Measurements from ENCODE around the gene TNFSF15.

TNFSF15 gene

DNA sequence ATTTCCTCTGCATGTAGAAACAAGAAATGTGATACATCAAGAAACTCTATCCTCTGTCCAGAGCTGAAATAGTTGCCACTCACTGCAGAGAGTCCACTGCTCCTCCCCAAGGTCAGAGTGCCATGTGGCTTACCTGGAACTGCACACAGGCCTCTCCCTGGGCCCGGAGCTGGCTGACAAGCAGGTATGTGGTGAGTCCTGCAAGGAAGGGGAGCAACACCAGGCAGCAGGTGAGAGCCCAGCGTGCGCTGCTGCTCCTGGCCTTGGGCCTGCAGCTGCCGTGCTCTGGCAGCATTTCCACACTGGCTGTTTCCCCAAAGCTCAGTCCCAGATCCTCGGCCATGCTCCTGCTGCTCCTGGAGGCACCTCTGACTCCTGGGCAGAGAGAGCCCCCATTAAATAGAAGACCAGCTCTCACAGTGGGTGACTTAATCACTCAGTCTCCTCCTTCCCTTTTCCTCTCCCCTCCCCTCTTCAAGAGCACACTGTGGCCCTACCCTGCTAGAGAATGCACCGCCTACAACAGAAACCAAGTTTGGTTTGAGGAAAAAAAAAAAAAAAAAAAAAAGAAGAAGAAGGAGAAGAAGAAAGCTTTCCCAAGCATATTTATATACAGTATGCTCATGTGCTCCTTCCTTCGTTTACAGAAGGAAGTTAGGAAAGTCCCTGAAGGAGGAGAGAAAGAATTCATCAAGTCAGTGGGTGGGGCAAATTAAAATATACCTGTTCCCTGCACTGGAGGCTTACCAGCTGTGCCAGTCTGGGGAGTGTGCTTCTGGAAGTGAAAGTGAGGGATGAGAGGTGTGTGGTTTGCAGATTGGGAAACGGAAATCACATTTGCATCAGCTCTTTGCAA lies at the start of gene TNFSF15:
Gene TNFSF15, minus strand, starts transcription at position 370 of the 856 bp plus-strand sequence. Its CDS starts 27 bp downstream, at position 343.
- no peak for DNase-seq (ENCODE audit: low read depth in 2 of 2)

DNA sequence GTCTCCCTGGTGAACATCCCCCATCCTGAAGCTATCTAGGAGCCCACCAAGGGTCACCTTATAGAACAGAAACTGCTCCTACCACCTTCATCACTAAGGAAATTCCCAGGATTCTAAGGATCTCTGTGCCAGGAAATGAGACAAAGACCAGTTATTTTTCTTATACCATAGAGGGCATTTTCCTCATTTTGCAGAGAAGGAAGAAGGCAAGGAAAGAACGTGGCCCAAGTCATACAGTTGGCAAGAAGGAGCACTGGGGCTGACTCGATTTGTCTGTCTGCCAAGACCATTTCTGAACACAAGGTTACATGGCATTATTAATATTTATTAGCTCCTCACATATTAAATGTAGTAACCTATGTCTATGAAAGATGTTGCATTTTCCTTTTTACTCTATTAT lies 49.6 kb upstream of the TNFSF15 start:
- DNase-seq (ENCODE audit: low read depth in 2 of 2), result no peak

DNA sequence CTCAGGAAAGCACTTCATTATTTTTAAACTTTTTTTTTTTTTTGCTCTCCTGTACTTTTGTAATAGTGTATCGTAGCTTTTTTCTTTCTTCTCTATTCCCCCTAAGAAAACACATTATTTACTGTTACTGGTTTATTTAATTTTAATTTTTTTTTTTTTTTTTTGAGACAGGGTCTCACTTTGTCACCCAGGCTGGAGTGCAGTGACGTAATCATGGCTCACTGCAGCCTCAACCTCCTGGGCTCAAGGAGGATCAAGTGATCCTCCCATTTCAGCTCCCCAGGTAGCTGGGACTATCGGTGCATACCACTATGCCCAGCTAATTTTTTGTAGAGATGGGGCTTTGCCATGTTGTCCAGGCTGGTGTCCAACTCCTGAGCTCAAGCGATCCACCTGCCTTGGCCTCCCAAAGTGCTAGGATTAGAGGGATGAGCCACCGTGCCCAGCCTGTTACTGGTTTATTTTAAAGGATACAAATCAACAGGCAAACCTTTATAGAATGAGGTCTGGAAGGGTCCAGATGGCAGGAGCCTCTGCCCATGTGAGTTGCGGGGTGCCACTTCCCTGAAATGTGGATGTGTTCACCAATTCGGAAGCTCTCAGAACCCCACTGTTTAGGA lies 49.0 kb upstream of the TNFSF15 start:
- no peak for DNase-seq (ENCODE audit: low read depth in 2 of 2)

DNA sequence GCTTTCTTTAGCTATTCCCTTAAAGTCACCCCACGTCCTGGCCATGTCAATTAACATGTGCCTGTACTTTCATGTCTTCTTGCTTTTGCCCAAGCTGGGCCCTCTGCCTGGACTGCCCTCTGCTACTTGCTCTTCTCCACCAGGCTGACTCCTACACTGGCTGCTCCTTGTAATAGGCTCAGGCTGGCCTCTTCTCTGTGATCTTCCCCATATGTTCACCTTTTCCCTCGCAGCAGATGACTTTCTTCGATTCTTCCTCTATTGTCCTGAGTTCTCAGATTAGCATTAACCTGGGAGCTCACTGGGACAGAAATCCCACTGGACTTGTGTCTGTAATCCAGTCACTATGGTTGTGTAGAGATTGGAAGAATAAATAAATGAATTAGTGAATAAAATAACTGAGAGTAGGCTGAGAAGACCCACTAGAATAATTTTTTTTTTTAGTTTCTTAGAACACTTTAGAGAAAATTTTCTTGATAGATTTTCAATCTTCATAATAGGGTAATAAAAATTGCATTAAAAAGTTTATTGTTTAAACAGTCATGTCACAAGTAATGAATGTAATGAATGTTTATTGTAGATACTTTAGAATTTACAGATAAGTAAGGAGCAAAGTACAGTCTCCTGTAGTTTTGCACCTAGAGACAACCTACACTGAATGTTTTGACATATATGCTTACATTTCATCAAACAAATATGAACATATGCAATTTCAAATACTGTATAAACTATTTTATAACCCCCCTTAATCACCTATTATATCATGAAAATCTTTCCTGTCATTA lies 47.4 kb upstream of the TNFSF15 start:
- DNase-seq (ENCODE audit: low read depth in 2 of 2), result no peak

DNA sequence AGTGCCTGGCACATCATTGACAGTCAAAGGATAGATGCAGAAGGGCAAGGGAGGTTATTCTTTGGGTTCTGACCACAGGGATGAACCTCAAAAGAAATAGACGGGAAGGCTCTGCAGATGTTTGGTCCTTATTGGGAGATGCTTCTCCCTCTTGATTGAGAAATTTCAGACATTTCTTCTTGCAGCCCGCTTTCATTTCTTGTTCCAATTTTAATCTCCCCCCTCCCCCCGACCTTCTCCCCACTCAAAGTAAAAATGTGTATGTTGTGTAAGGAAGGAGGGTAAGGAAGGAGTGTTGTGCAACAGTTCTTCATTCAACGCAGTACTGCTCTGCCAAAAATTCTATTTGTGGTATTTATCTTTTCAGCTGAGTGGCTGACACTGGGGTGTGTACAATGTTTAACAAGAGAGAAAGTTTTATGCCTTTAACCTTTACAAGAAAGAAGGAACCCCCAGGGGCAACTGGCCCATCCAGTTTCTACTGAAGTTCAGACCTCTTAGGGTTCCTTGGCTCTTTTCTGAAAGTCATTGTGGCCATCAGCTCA lies 46.3 kb upstream of the TNFSF15 start:
- DNase-seq (ENCODE audit: low read depth in 2 of 2), result no peak

DNA sequence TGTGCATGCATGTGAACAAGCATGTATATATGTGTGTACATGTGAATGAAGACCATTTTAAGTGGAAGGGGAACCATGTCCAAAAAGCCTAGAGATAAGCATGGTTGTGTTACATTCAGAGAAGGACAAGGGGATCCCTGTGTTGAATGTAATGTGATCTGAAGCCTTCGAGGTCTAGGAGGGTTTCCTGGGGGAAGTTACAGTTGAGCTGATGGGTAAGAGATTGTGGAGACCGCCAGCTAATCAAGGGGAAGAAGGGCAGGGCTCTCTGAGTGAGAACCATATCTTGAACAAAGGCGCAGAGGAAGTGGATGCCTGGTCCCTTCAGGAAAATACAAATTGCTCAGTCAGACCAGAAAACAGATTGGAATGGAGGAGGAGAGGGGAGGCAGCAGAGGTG lies 45.5 kb upstream of the TNFSF15 start:
- no peak for DNase-seq (ENCODE audit: low read depth in 2 of 2)

DNA sequence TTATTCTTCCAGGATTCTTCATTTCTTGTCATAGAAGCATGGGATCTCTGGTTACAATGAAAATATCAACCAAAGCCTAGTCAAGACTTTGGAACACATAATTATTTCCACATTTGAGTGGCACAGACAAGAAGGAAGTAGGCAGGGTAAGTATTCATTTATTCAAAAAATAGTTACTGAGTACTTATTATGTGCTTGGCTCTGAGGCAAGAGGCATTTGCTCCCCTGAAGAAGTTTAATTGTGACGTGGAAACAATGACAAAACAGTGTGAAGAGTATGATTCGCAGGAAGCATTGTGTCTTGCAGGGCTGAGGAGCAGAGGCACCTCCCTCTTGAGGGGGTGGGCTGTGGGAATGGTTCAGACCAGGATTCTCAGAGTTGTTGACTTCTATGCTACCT lies 45.0 kb upstream of the TNFSF15 start:
- no peak for DNase-seq (ENCODE audit: low read depth in 2 of 2)

DNA sequence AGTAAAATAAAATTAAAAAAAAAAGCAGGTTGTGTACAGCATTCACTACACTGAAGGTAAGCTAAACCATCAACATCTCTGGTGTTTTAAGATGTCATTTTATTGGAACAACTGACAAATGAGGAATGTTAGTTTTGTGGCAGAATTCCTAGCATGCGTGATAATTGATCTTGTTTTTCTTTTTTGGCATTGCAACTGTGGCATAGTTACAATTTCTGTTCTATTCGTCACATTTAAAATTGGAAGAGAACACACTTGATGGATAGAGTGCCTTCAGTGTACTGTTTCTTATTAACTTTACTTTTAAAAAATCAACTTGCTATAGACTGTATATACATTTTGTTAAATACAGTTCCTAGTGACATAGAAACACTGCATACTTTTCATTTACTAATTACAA lies 43.6 kb upstream of the TNFSF15 start:
- no peak for DNase-seq (ENCODE audit: low read depth in 2 of 2)

DNA sequence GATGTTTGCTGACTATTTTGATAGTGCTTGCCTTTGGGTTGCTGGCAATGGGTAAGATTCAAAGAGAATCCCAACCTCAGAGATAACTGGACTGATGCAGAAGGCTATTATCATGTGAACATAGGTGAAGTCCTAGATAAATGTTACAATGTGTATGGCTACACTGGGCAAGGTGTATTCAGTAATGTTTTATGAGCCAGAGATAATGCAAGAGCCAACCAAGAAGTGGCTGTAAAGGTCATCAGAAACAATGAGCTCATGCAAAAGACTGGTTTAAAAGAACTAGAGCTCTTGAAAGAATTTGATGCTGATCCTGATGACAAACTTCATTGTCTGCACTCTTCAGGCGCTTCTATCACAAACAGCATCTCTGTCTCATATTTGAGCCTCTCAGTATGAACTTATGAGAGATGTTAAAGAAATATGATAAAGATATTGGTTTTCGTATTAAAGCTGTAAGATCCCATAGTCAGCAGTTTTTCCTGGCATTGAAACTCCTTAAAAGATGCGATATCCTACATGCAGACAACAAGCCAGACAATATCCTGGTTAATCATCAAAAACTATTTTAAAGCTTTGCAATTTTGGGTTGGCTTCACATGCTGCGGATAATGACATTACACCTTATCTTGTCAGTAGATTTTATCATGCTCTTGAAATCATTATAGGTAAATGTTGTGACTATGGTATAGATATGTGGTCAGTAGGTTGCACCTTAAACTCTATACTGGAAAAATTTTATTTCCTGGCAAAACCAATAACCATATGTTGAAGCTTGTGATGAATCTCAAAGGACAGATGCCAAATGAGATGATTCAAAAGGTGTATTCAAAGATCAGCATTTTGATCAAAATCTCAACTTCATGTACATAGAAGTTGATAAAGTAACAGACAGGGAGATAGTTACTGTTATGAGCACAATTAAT lies 41.9 kb upstream of the TNFSF15 start:
- DNase-seq (ENCODE audit: low read depth in 2 of 2), result no peak

DNA sequence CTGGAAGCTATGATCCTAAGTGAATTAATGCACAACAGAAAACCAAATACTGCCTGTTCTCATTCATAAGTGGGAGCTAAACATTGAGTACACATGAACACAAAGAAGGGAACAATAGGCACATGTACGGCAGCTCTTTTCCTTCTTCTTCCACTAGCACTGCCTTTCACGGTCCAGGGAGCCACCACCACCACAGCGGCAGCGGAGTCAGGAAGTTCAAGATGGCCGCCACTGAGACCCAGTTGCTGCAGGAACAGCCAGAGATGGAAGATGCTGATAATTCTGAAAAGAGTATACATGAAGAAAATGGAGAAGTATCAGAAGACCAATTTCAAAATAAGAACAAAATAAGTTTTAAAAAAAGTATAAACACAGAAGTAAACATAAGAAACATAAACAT lies 39.5 kb upstream of the TNFSF15 start:
- DNase-seq (ENCODE audit: low read depth in 2 of 2), result no peak

DNA sequence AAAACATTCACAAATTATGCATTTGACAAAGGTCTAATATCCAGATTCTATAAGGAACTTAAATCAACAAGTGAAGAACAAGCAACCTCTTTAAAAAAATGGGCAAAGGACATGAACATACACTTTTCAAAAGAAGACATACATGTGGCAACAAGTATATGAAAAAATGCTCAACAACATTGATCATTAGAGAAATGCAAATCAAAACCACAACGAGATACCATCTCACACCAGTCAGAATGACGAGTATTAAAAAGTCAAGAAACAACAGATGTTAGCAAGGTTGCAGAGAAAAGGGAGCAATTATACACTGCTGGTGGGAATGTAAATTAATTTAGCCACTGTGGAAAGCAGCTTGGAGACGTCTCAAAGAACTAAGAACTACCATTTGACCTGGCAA lies 38.9 kb upstream of the TNFSF15 start:
- no peak for DNase-seq (ENCODE audit: low read depth in 2 of 2)

DNA sequence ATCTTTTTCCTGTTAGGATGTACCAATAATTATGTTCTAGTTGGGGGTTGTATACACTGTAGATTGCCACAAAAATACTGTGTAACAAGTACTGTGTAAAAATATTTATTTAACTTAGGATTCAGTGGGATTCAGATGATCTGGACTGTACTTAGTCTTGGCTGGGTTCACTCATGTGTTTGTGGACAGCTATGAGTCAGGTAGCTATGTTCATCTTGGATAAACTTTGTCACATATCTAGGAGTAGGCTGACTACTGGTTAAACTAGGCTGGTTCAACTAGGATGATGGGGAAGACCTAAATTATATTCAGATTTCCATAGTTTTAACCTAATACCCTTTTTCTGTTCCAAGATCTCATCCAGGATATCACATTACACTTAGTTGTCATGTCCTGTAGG lies 32.1 kb upstream of the TNFSF15 start:
- DNase-seq (ENCODE audit: low read depth in 2 of 2), result no peak

DNA sequence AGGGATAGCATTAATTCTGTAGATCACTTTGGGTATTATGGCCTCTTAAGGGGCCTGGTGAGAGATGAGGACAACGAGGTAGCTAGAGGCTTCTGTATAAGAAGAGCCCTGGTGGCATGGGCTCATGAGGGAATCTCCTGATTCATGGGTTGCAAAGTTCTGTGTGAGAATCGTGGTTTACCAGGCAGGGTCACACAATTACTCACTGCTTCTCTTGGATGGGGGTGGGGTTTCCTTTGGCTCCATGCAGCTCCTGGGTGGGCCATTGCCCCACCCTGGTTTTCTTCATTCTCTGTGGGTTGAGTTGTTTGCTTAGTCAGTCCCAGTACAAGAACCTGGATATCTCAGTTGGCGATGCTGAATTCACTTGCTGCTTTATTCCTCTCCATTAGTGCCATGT lies 30.9 kb upstream of the TNFSF15 start:
- peak in 1 of 2 donors; percentile 3 for DNase-seq (ENCODE audit: low read depth in 2 of 2)

DNA sequence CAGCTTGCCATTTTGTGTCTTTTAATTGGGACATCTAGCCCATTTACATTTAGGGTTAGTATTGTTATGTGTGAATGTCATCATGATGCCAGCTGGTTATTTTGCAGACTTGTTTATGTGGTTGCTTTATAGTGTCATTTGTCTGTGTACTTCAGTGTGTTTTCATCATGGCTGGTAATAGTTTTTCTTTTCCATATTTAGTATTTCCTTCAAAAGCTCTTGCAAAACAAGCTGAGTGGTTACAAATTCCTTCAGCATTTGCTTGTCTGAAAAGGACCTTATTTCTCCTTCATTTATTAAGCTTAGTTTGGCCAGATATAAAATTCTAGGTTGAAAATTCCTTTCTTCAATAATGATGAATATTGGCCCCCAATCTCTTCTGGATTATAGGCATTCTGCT lies 28.5 kb upstream of the TNFSF15 start:
- no peak for DNase-seq (ENCODE audit: low read depth in 2 of 2)

DNA sequence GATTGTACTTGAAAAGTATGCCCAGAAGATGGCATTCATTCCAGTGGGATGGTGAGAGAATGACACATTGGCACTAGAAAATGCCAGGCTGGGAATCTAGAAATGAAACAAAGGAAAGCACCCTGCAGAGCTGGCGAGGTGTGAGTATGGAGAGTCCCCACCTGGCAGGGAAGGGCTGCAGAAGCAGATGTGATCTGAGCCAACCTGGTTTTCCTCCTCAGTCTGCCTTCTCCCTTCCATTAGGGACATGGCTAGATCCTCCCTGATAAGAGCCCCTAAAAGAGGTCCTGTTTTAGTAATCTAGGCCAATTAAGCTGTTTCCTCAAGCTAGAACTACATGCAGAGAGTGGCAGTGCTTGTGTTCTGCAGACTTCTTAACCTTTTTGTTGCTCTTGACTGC lies 24.7 kb upstream of the TNFSF15 start:
- DNase-seq (ENCODE audit: low read depth in 2 of 2), result no peak

DNA sequence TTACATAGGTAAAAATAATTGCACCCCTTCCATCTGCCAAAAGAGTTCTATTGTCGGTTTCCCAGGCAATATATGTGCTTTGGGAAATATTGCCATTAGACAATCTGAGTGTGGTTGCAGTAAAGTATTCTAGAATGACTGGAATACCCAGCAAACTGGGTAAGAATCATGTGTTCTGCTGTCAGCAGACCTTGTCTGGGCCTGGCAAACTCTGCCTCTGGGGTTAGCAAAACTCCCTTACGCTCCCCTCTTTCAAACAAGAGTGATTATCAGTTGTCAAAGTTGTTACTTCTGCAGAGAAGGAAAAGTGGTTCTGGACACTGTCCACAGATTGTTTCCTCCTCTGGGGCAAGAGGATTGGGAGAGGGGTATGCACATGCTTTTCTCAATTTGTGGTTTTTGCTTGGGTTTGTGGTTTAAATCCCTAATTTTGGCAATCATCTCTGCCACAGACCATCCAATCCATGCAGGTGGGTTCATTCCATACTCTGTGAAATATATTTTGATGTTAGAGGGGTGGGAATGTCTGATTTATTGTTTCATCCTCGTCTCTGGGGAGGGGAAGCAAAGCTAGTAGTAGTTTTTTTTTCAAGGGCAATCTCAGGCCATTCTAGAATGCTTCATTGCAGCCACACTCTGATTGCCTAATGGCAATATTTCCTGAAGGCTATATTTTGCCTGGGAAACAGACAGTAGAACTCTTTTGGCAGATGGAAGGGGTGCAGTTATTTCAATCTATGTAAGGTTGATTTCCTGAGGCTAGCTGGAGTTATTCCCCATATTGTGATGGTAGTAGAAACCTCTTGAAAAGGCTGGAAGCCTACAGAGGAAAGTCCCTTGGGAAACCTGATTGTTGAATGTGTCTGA lies 24.0 kb upstream of the TNFSF15 start:
- DNase-seq (ENCODE audit: low read depth in 2 of 2), result no peak

DNA sequence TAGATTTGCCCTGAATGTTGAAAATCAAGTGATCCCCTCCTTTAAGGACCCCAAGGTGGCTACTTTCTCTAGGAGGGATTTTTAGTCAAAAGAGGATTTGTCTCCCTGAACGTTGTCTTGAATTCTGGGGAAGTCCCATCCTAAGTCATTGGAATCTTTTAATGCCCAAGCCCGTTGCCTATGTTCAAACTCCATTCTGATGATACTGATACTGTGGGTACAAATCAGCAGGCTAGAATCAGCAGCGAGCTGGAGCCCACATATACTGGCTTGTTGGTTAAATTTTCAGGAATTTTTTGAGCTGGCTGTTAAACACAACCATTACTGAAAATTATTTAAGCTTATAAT lies 22.4 kb upstream of the TNFSF15 start:
- DNase-seq (ENCODE audit: low read depth in 2 of 2), result no peak

DNA sequence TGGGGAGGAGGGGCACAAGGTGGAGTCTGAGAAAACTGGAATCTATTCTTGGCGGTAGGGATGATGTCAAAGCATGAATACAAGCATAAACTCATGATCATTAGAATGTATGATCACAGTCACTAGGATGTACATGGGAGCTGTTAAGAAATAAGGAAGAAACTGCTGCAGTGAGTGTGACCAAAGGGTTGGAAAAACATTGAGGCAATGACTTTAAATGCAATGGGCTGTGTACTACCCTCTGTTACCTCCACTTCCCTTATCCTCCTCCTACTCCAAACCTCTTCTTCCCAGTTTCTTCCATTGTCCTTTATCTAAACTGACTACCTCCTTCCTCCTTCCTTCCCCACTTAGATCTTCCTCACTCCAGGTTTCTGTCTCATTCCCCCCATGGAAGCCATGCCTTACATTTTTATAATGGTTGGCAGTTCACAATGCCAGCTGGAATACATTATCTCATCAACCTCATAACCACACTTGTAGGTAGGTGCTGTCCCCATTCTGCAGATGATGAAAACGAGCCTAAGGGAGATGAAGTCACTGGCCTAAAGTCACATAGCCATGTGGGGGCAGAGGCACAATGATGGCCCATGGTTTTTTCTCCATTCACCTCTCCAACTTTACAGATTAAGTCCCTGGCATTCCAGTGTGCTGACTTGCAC lies 21.9 kb upstream of the TNFSF15 start:
- DNase-seq (ENCODE audit: low read depth in 2 of 2), result no peak

DNA sequence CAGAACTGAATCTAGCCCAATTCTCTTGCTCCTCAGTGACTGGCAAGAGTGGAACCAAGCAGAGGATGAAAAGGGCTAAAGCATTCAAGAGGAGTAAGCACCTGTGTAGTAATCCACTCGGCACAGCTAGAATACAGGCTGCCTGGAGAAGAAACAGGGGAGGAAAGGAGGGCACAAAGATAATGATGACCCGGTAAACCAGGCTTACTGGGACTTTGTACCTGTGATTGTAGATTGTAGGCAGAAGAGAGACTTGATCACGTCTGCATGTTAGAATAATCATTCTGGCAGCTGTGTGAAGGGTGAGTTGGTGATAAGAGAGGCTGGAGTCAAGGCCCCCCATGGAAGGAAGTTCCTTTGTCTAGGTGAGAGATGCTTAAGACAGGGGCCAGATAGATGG lies 20.6 kb upstream of the TNFSF15 start:
- no peak for DNase-seq (ENCODE audit: low read depth in 2 of 2)
